Astrocyte (in vitro differentiated cells and primary cell): Measurements from ENCODE around the gene METRNL.

Experiments
- CTCF ChIP-seq: IDR thresholded peaks from 2 replicates; pipeline ENCODE4 v1.5.1; 2011; ENCODE audit warnings: low read depth, mild to moderate bottlenecking, inconsistent platforms, low read length, moderate library complexity; ENCODE audit not compliant: insufficient read depth
- EZH2 ChIP-seq: IDR thresholded peaks from 2 replicates; pipeline ENCODE4 v1.6.1; 2012; ENCODE audit warnings: mild to moderate bottlenecking, low read length, inconsistent platforms; ENCODE audit not compliant: insufficient read depth

GRCh38 chr17:83079352-83079747 lies at the start of gene METRNL:
- TF ChIP-seq CTCF, result no peak
- no peak for TF ChIP-seq EZH2
